GM19238 (cell line): ENCODE measurements around the gene ATG13.
A peak's percentile ranks its signal among the peaks of the same experiment; 100 is the strongest.
"Not testable (repeated sequence)": the region's sequence is repeated elsewhere in the genome, so short reads cannot be mapped to it uniquely, and the experiment has no call there.

Experiments used
- DNase-seq: peaks from one replicate; pipeline ENCODE4 v3.0.0; 2011; ENCODE audit warnings: low spot score; ENCODE audit not compliant: insufficient read length

Gene ATG13

DNA sequence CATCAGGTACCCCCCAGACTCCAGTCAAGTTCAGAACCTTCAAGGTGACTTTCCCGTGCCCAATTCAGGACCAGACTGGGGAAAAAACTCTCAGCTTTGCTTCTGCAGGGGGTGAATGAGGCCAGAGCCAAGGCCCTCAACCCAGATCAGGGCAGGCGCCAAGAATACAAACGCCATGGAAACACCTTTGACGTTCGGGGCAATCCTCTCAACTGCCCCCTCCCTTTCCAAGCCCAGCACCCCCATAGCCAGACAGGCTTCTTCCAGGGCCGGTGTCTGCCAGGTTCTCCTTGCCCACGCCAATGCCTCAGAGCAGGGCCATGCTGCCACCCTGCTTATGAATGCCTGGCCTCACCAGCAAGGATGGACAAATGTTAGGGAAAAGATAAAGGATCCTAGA is 77.3 kb downstream of the ATG13 start:
- DNase-seq, result no peak

DNA sequence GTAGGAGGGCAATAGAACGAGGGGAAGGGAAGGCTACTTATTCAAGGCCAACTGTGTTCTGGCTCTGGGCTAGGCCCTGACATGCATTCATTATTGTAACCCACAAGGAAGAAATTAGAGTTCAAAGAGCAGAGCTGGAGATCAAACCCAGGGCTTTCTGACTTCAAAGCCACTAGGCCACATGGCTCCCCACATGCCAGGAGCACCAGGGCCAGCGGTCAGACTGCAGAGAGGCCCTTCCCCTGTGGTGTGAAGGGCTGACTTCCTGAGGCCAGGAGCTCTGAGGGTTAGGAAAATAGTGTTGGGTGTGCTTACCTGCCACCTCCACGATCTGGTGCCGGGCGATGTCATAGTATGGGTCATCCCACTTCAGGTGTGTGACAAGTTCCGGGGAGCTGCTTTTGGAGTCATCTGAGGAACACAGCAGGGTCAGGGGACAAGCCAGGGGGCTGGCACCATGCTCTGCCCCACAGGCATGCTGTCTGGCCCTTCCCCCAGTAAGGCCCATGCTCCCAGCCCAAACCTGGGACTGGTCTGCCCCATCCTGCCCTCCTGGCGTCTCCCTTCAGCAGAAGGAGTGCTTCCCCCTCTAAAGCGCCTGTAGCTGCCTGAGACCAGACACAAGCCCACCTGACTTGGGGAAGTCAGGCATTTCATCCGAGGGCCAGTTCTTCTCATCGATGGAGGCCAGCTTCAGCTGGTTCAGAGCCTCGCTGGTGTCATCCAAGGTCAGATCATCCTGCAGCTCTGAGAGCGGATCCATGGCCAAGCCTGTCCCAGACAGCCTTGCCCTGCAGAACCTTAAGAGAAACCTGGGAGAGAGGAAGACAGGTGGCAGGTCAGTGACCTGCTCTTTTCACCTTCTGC is 78.2 kb downstream of the ATG13 start:
- DNase-seq, result no peak

DNA sequence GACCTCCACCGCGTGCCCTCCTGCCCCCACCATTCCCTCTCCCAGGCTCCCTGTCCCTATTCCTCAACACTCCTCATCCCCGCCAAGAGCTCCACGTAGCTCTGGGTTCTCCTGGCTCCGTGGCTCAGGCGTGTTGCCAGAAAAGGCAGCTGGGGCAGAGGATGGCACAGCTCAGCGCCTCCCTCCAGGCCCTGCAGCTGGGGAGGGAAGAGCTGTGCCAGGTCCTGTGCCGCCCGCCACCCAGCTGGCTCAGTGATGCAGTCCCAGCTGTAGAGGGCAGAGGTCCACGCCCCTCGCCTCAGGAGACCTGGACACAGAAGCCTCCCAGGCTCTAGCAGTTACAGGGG is 78.8 kb downstream of the ATG13 start:
- no peak for DNase-seq

DNA sequence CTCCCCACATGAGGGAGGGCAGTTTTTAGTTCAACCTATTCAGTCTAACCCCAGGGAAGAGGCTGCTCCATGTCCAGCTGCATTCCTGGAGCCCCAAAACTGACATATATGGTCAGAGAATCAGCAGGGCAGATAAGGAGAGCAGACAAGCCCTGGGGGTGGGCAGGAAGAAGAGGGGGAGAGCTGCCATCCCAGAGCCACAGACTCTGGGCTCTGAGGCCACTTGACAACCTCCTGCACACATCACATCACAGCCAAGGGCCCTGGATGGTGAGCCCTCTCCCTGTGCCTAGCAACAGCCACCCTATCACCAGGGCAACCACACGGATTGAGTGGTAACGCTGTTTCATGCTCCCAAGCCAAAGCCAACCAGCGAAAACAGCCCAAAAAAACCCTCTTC is 80.0 kb downstream of the ATG13 start:
- no peak for DNase-seq

DNA sequence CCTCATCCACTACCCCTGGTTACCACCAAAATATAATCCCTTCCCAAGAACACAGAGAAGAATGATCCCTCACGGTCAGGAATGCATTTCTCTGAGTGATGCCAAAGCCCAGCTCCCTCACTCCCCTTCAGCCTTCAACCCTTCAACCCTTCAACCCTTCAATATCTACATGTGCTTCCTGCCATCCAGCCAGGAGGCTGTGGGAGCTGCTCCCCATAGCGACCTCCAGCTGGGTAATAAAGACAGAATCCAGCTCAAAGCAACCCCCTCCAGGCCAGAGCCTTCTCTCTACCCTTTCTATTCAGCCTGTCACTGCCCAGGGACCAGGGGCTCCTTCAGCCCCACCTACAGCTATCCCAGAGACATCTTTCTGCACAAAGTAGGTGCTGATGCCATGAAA is 80.4 kb downstream of the ATG13 start:
- no peak for DNase-seq

DNA sequence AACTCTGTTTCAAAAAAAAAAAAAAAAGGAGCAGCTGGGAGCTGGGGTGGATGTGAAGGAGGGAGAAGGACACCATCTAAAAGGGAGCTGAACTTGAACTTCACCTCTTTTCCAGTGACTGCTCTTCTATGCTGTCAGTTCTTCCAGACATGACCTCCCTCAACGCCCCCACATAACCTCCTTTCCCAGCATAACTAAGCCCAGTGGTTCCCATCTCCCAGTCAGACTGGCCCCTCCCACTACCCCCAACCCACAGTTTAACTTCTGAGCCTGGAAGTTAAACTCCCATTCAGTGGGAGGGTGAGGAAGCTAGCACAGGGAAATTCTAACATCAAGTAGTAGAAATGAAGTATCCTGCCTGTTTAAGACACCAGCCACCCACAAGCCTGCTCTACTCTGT is 81.2 kb downstream of the ATG13 start:
- no peak for DNase-seq

DNA sequence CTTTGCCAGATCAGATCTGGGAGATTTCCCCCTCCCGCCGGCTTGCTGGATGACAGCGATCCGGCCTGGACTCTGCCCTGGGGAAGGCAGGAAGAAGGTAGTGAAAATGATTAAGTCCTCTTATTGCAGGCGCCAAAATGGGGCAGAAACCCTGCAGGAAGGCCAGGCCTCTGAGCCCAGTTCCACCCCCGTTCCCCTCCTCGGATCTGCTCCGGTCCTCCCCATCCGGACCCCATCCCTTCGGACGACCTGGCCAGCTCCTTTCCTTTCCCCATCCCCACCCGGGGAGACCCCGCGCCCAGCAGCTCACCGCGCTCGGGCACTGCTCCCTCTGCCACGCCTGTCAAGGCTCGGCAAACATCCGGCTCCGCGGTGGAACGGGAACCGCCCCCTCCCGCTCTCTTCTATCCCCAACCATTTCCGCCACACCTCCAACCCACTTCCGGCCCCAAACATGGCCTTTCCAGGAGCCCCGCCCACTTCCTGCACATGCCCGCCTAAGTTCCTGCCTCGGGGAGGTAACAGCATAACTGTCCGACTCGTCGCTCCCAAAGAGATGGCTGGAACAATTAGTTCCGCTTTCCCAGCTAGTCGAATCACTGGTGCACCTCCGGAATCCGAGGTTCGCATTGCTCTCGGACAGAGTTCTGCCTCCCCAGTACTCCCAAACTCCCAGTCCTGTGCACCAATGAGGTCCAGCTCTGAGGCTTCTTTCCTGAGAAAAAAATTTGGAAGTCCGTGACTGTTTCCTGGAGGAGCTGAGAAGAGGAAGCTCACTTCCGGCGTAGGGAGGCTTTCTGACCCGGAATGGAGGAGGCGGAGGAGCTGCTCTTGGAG is 83.1 kb downstream of the ATG13 start, which contains the start of the genes ARHGAP1 and ZNF408:
Gene ARHGAP1 (minus strand): TSS at position 379 of the 837 bp plus-strand sequence. CDS start 4,512 bp downstream, outside the sequence.
Gene ZNF408 (plus strand): TSS at position 791 of the 837 bp plus-strand sequence. CDS start 17 bp downstream, at position 808.
- DNase-seq, result peak; percentile 92

DNA sequence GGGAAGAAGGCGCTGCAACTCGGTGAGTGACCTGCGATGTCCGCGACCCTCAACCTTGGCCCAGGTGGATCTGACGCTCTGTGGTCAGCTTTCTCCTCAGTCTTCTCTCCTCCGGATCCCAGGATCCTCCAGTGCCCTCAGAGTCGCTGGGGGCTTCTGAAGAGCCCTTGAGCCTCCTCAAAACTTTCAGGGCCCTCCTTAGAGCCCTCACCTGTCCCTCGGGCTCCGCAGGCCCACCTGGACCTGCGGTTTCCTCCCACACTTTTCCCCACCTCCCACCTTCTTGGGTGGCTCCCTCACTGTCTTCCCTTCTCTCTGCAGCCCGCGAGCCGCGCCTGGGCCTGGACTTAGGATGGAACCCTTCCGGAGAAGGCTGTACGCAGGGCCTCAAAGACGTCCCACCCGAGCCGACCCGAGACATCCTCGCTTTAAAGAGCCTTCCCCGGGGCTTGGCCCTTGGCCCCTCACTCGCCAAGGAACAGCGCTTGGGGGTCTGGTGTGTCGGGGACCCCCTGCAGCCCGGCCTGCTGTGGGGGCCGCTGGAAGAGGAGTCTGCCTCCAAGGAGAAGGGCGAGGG is 83.8 kb downstream of the ATG13 start:
- DNase-seq, result no peak

DNA sequence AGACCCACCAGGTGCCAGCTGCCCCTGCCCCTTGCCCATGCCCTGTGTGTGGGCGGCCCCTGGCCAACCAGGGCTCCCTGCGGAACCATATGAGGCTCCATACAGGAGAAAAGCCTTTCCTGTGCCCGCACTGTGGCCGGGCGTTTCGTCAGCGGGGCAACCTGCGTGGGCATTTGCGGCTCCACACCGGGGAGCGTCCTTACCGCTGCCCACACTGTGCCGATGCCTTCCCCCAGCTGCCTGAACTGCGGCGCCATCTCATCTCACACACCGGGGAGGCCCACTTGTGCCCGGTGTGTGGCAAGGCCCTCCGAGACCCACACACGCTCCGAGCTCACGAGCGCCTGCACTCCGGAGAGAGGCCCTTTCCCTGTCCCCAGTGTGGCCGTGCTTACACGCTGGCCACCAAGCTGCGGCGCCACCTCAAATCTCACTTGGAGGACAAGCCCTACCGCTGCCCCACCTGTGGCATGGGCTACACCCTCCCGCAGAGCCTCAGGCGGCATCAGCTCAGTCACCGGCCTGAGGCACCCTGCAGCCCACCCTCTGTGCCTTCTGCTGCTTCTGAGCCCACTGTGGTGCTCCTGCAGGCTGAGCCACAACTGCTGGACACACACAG is 87.8 kb downstream of the ATG13 start:
- DNase-seq, result no peak

DNA sequence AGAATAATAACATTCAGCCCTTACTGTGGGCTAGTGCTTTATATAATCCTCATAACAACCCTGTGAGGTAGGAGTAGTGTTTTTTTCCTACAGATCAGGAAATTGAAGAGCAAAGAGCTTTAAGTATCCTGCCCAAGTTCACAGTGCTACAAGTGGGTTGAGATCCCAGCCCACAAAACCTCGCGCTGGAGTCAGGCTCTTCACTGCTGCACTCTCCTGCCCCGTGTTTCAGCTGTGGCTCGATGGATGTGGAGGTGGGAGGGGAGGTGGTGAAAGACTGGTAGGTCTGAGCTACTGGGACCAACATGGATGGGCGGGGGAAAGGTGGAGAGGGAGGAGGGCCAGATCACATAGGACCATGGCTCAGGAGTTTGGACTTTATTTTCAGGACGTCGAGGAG is 89.5 kb downstream of the ATG13 start:
- no peak for DNase-seq

DNA sequence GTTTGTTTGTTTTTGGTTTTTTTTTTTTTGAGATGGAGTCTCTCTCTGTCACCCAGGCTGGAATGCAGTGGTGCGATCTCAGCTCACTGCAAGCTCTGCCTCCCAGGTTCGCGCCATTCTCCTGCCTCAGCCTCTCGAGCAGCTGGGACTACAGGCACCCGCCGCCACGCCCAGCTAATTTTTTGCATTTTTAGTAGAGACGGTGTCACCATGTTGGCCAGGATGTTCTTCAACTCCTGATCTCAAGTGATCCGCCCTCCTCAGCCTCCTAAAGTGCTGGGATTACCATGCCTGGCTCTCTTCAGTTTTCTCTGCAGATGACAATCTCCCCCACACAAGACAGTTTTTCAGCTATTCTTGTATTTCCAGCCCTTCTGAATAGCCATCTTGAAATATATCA is 92.0 kb downstream of the ATG13 start:
- DNase-seq, result not testable (repeated sequence)

DNA sequence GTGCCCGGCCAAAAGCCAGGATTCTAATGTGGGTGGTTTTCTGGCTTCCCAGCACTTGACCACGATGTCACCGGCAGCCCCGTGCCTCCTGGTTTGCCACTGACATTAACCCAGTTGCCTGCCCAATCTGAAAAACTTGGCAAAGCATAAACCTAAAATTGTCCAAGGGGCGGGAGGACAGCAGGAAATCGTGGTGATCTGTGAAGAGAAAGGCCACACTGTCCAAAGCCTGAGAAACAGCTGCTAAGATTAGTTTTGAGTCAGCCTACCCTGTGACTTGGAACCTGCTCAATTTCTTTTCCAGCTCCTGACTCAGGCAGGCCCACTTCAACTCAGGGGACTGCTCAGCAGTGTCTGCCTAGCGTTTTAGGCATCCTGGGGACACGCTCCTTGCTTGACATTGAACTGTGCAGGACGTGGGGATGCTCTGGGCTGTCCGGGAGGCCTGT is 93.5 kb downstream of the ATG13 start:
- no peak for DNase-seq

DNA sequence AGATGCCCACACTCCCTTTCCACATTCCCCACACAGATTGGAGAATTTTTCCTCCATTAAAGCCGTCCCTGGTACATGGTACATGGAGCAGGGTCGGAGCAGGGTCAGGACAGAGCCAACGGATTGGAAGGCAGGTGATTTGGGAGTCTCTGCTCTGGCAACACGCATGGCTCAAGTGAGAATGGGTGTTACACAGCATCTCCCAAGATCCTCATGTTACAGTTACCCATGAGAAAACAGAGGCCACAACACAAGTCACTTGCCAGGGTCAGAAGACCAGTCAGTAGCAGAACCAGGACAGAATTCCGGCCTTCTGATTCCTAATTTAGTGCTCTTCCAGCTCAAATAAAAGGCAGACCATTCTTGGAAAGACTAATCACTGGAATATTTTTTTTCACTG is 94.0 kb downstream of the ATG13 start:
- DNase-seq, result no peak

DNA sequence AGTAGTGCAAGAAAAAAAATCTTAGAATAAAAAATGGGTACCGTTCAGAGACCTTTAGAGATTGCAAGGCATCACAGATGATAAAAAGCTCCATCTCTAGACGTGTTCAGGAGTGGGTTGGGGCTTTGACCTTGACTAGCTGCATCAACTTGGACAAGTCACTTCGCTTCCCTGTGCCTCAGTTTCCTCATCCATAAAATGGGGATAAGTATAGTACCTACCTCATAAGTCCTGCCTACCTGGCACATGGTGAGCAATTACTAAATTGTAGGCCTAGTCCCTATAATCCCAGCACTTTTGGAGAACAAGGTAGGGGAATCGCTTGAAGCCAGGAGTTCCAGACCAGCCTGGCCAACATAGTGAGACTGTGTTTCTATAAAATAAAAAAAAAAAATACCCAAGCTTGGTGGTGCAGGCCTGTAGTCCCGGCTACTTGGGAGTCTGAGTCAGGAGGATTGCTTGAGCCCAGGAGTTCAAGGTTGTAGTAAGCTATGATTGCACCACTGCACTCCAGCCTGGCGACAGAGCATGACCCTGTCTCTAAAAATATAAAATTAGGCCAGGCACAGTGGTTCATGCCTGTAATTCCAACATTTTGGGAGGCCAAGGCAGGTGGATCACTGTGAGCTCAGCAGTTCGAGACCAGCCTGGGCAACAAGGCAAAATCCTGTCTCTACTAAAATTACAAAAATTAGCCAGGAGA is 95.7 kb downstream of the ATG13 start:
- DNase-seq, result no peak

DNA sequence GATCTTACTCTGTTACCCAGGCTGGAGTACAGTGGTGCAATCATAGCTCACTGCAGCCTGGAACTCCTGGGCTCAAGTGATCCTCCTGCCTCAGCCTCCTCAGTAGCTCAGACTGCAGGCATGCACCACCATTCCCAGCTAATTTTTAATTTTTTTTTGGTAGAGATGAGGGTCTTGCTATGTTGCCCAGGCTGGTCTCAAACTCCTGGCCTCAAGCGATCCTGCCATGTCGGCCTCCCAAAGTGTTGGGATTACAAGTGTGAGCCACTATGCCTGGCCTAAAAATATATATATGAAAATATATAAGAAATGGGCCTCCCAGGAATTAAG is 100.4 kb downstream of the ATG13 start:
- DNase-seq, result not testable (repeated sequence)

DNA sequence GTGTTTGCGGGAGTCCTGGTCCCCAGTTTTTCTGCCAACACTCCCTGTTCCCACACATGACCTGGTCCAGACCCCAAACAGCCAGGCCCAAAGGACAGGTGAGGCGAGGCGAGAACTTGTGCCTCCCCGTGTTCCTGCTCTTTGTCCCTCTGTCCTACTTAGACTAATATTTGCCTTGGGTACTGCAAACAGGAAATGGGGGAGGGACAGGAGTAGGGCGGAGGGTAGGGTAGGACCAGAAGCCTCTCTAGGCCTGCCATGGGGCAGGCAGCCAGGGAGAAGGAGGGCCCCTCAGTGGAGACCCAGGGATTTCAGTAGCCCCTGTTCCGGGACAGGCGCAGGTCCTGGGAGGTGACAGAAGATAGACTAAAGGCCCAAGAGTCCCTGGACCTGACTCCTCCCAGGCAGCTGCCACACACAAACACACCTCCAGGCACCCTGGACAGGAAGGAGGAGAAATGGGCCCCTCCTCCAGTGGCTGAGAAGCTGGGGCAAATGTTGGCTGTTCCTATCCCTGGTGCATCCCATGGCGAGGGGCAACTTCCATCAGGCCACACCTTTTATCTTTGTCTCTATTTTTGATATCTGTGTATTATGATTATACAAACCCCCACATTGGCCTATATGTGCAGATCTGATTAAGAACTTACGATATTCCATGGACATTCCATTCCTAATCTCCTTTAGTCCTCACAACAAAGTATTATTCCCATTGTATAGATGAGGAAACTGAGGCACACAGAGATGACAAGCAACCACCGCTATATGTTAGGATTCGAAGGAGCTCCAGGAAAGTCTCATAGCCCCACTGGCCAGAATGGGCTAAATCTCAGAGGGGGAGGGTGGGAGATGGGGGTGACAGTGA is 101.0 kb downstream of the ATG13 start:
- DNase-seq, result no peak

DNA sequence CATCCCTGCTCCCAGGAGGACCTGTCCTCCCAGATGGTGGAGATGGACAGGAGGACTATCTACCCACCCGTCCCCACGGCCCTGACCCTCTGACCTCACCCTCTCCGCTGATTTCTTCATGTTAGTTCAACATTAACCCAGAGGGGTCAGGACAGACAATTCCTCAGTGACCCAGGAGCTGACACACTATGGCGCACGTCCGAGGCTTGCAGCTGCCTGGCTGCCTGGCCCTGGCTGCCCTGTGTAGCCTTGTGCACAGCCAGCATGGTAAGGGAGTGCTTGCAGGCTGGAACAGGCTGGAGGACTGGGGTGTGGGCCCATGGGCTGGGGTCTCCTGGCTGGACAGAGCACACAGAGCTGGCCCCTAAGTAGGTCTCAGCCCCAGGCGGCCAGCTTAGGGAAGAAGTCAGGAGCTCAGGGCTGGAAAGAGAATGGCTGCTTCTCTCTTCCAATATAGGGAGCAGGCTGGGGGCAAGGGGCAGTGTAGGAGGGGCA is 101.7 kb downstream of the ATG13 start, which contains the start of gene F2:
Gene F2 (plus strand): TSS at position 166 of the 495 bp plus-strand sequence. CDS start 23 bp downstream, at position 189.
- no peak for DNase-seq

DNA sequence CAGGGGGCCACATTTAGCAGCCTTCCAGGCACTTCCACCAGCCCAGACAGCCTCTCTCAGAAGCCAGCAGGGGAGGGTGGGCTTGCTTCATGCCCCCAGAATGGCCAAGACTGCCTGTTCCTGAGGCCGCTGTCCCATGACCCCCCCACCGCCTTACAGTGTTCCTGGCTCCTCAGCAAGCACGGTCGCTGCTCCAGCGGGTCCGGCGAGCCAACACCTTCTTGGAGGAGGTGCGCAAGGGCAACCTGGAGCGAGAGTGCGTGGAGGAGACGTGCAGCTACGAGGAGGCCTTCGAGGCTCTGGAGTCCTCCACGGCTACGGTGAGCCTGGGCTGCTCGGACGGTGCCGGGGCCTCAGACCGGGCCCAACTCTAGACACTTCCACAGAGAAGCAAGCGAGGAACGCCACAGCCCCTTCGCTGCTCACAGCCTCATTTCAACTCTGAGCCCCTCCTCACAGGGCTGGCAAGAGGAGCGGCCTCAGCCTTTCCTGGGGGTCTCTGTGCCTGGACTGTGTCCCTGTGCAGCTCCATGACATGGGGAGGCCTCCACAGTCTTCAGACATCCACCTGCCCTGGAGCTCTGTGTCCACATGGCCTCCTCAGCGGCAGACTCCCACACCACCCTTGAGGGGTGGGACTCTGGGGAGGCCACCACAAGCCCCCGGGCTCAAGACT is 102.3 kb downstream of the ATG13 start:
- DNase-seq, result no peak

DNA sequence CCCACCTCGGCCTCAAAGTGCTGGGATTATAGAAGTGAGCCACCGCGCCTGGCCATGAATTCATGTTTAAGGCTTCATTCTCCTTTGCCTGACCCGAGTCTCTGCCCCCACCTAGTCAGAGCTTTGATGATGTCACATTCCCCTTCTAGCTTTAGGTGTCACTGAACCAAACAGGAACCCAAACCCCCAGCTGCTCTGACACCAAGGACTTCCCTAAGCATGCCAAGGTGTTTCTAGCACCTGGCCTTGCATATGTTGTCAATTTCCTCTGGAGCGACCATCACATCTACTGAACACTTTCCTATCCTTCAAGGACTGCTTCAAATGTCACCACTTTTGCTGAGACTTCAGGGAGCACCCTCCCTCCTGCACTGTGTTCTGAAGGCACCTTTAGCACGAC is 103.9 kb downstream of the ATG13 start:
- DNase-seq, result no peak
